Uterus (tissue), 4 donors: ENCODE data around the gene MOV10. TPM values are rescaled to one million over a fixed set of nuclear protein-coding genes. Genes with fewer than 3 reads are reported as not detected.

Source experiments
- DNase-seq, 2 donors: peaks; one replicate each; pipeline ENCODE4 v3.0.0-alpha.2; 2019 to 2020
- H3K27ac ChIP-seq, 2 donors: fragments of 200-600 bp; sonication (generic); 1 replicate in 1 of 2; 2 replicates in 1 of 2; pipeline ENCODE4 v1.5.1; 2016 to 2018
- H3K27me3 ChIP-seq, 2 donors: fragments of 200-600 bp; sonication (generic); one replicate each; pipeline ENCODE4 v1.5.1; 2018 to 2019; ENCODE audit warnings: control low read depth in 1 of 2
- H3K36me3 ChIP-seq, 2 donors: fragments of 200-600 bp; sonication (generic); one replicate each; pipeline ENCODE4 v1.5.1; 2019; ENCODE audit warnings: control low read depth in 1 of 2
- H3K4me1 ChIP-seq, 2 donors: fragments of 200-600 bp; sonication (generic); one replicate each; pipeline ENCODE4 v1.5.1; 2018 to 2019; ENCODE audit warnings: control low read depth in 1 of 2
- H3K4me3 ChIP-seq, 2 donors: fragments of 200-600 bp; sonication (generic); 1 replicate in 1 of 2; 2 replicates in 1 of 2; pipeline ENCODE4 v1.5.1; 2018 to 2019; ENCODE audit warnings: mild to moderate bottlenecking in 1 of 2
- H3K9me3 ChIP-seq, 2 donors: fragments of 200-600 bp; sonication (generic); one replicate each; pipeline ENCODE4 v1.5.1; 2019; ENCODE audit warnings: control low read depth in 1 of 2
- POLR2A ChIP-seq, 2 donors: fragments of 450-650 bp; IDR thresholded peaks; one replicate each; pipeline ENCODE4 v1.6.1; 2016; ENCODE audit warnings: antibody characterized with exemption in 2 of 2, mild to moderate bottlenecking in 1 of 2, moderate library complexity in 1 of 2
- intact Hi-C: fragments of 100-400 bp; cut with DNase I; formaldehyde crosslinking; loops from one replicate; pipeline ENCODE4 v1.15.1; 2023; ENCODE audit warnings: low total_unique reads
- total RNA-seq, 4 donors: library from RNA; depleted of rRNA in 3 of 4; stranded (reverse); fragments of >200 nt in 3 of 4; gene quantifications; one replicate each; pipeline versions ENCODE4 v1.1.0 to v1.2.4, GENCODE V29; 2014 to 2023
- TF ChIP-seq, protein P1 (sequence below), 4 experiments: fragments of 200-600 bp in 2 of 4; fragments of 450-650 bp in 2 of 4; sonication (generic) in 2 of 4; IDR thresholded peaks; one replicate each; pipeline ENCODE4 v1.5.1; 2016 to 2019; ENCODE audit warnings: antibody characterized with exemption in 4 of 4, mild to moderate bottlenecking in 2 of 4, moderate library complexity in 1 of 4
- donor health status: DM: yes; HTN: yes; CAD: no.

The MOV10 gene
- total RNA-seq, 4 donors from 2014 or later, result 10.3 to 91.9 (median 55.5) TPM

DNA sequence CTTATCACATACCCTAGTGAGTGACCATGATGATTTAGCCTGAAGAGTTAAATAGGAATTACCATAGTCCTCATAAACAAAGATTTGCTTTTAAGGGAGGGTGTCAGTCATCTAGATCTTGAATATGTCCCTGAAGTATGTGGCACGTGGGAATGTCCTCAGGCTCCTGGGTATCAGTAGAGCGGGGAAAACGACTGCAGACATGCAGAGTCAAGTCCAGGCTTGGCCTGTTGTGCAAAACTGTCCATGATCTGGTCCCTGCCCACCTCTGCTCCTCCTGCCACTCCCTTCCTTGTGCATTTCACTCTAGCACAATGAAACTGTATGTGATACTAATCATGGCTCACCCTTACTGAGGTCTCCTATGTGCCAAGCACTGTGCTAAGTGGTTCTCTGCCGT, 12.9 kb downstream of the MOV10 start:
- no peak for DNase-seq
- H3K27ac ChIP-seq, result no peak overlapping the region
- H3K27me3 ChIP-seq, result no peaks in the 10 kb centered on the region
- no peaks in the 10 kb centered on the region for H3K4me1 ChIP-seq
- intact Hi-C loops, result no loop called here
- H3K4me3 ChIP-seq, result no peak overlapping the region
- TF ChIP-seq POLR2A (IDR thresholded peaks at IDR 0.05), result no peak
- TF ChIP-seq, protein P1, sequence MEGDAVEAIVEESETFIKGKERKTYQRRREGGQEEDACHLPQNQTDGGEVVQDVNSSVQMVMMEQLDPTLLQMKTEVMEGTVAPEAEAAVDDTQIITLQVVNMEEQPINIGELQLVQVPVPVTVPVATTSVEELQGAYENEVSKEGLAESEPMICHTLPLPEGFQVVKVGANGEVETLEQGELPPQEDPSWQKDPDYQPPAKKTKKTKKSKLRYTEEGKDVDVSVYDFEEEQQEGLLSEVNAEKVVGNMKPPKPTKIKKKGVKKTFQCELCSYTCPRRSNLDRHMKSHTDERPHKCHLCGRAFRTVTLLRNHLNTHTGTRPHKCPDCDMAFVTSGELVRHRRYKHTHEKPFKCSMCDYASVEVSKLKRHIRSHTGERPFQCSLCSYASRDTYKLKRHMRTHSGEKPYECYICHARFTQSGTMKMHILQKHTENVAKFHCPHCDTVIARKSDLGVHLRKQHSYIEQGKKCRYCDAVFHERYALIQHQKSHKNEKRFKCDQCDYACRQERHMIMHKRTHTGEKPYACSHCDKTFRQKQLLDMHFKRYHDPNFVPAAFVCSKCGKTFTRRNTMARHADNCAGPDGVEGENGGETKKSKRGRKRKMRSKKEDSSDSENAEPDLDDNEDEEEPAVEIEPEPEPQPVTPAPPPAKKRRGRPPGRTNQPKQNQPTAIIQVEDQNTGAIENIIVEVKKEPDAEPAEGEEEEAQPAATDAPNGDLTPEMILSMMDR (IDR thresholded peaks at IDR 0.05), result no peak
- H3K9me3 ChIP-seq, result no peaks in the 10 kb centered on the region
- H3K36me3 ChIP-seq, result no peaks in the 10 kb centered on the region

DNA sequence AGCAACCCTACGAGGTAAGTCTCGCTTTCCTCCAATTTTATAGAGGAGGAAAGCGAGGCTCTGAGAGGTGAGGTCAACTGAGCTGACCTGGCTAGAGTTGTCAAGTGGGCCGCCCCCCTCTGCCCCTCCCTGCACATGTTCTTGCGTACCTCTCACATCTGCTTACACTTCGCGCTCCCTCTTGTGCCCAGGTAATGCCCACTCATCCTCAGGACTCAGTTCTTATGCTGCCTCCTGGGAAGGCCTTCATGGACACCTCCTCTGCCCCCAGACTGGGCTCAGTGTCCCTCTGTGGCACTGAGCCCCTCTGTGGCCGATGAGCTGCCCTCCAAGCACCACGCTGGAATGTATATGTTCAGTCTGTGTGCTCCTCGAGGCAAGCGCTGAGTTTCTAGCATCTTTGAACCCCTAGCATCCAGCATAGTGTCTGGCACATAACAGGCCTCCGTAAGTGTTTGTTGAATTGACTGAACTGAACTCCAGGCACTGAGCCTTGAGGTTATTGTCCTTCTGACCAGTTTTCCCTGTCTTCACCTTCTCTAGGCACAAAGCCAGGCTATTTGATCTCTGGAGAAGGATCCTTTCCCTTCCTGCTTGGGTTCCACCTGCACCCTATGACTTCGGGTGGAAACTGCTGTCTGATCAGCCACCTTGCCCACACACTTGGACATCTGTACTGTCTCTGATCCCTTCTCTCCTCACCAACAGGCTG, 13.5 kb downstream of the MOV10 start:
- no peak overlapping the region for H3K4me3 ChIP-seq
- intact Hi-C loops, result no loop called here
- TF ChIP-seq, protein P1 (IDR thresholded peaks at IDR 0.05), result no peak
- TF ChIP-seq POLR2A (IDR thresholded peaks at IDR 0.05), result no peak
- H3K27me3 ChIP-seq, result no peaks in the 10 kb centered on the region
- no peaks in the 10 kb centered on the region for H3K9me3 ChIP-seq
- peak overlapping the region in 1 of 2 donors; percentile 25 for H3K27ac ChIP-seq
- DNase-seq, result no peak
- no peaks in the 10 kb centered on the region for H3K36me3 ChIP-seq
- H3K4me1 ChIP-seq, result no peaks in the 10 kb centered on the region

DNA sequence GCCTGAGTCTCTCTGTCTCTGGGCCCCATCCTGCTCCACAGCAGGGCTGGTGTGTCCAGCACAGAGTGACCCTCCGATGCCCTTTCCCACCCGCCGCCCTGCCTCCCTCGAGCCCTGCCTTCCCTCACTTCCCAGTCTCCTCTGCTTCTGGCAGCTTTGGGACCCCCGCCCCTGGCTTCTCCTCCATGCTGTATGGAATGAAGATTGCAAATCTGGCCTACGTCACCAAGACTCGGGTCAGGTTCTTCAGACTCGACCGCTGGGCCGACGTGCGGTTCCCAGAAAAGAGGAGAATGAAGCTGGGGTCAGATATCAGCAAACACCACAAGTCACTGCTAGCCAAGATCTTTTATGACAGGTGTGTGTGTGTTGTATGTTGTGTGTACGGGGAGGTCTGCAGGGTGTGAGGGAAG, 14.3 kb downstream of the MOV10 start:
- intact Hi-C loops, result no loop called here
- no peak for DNase-seq
- no peaks in the 10 kb centered on the region for H3K9me3 ChIP-seq
- H3K36me3 ChIP-seq, result no peaks in the 10 kb centered on the region
- peak overlapping the region; percentile 23 to 25 for H3K27ac ChIP-seq
- H3K4me3 ChIP-seq, result no peak overlapping the region
- no peaks in the 10 kb centered on the region for H3K27me3 ChIP-seq
- no peaks in the 10 kb centered on the region for H3K4me1 ChIP-seq
- TF ChIP-seq, protein P1 (IDR thresholded peaks at IDR 0.05), result no peak
- no peak for TF ChIP-seq POLR2A (IDR thresholded peaks at IDR 0.05)

DNA sequence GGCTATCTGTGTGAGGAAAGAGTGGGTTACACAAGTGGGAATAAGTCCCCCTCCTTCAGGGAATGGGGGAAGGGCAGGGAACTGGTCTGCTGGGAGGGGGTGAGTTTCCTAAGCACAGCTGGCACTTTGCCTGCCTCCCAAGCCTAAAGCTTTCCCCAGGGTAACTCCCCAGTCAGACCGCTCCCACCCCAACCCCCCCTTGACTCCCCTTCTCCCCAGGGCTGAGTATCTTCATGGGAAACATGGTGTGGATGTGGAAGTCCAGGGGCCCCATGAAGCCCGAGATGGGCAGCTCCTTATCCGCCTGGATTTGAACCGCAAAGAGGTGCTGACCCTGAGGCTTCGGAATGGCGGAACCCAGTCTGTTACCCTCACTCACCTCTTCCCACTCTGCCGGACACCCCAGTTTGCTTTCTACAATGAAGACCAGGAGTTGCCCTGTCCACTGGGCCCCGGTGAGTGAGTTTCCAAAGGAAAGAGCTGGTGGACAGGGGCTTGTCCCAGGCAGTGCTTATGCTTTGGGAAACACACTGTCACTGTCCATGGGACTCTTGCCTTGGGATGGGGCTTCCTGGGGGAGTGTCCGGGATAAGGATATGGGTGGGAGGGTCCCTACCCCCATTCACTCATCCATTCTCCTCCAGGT, 14.9 kb downstream of the MOV10 start:
- Histone ChIP-seq H3K27me3 (no peaks in the 10 kb centered on the region), H3K9me3 (no peaks in the 10 kb centered on the region), H3K27ac (no peak overlapping the region), H3K4me3 (no peak overlapping the region), H3K4me1 (no peaks in the 10 kb centered on the region), H3K36me3 (no peaks in the 10 kb centered on the region)
- DNase-seq, result no peak
- intact Hi-C loops, result no loop called here
- no peak for TF ChIP-seq POLR2A (IDR thresholded peaks at IDR 0.05)
- TF ChIP-seq, protein P1 (IDR thresholded peaks at IDR 0.05), result no peak

DNA sequence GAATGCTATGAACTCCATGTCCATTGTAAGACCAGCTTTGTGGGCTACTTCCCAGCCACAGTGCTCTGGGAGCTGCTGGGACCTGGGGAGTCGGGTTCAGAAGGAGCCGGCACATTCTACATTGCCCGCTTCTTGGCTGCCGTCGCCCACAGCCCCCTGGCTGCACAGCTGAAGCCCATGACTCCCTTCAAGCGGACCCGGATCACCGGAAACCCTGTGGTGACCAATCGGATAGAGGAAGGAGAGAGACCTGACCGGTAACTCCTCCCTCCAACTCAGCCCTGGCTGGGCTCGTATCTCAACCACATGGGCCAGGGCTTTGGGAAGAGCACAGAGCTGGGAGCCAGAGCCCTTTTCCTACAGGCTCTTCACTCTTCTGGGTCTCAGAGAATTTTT, 15.4 kb downstream of the MOV10 start:
- Histone ChIP-seq H3K36me3 (no peaks in the 10 kb centered on the region), H3K9me3 (no peaks in the 10 kb centered on the region), H3K4me1 (no peaks in the 10 kb centered on the region), H3K27ac (no peak overlapping the region), H3K4me3 (no peak overlapping the region), H3K27me3 (no peaks in the 10 kb centered on the region)
- intact Hi-C loops, result no loop called here
- TF ChIP-seq POLR2A (IDR thresholded peaks at IDR 0.05), result no peak
- TF ChIP-seq, protein P1 (IDR thresholded peaks at IDR 0.05), result no peak
- no peak for DNase-seq
